DND-41 (cell line): ENCODE results near the gene CARD11.

Experiments
- EZH2 ChIP-seq: IDR thresholded peaks from 3 replicates; pipeline ENCODE4 v1.6.1; 2012; ENCODE audit warnings: borderline replicate concordance, low read depth, mild to moderate bottlenecking, moderate library complexity, low read length, inconsistent platforms; ENCODE audit not compliant: severe bottlenecking
- TF ChIP-seq, protein P1 (sequence below): IDR thresholded peaks from 2 replicates; pipeline ENCODE4 v1.5.1; 2012; ENCODE audit warnings: borderline replicate concordance, low read length, moderate library complexity, mild to moderate bottlenecking; ENCODE audit not compliant: poor library complexity, severe bottlenecking; ENCODE audit errors: extremely low read depth

DNA sequence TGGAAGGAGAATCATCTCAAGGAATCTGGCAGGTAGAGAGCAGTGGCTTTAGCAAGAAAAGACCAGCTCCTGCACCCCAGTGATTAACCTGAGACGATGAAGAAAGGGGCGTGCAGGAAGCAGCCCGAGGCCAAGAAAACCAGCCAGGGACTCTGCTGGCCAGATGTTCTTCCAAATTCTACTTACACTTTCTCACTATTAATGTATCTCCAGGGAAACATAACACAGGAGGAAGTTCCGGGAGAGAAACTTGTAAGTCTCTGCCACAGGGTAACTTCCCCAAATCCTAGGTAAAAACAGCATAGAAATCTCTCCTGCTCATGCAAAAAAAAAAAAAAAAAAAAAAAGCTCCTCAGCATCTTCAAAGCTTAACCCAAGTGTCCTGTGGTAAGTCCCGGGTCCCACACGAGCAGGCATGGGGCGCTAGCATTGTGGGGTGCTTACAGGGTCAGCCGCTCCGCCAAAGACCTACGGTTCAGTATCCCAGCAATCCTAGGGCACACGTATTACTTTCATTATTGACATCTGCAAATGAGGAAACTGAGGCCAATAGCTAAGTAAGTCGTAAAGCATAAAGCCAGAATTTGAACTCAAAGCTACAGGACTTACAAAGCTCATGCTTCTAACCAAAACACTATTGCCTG lies 102.3 kb downstream of the CARD11 start:
- TF ChIP-seq, protein P1, sequence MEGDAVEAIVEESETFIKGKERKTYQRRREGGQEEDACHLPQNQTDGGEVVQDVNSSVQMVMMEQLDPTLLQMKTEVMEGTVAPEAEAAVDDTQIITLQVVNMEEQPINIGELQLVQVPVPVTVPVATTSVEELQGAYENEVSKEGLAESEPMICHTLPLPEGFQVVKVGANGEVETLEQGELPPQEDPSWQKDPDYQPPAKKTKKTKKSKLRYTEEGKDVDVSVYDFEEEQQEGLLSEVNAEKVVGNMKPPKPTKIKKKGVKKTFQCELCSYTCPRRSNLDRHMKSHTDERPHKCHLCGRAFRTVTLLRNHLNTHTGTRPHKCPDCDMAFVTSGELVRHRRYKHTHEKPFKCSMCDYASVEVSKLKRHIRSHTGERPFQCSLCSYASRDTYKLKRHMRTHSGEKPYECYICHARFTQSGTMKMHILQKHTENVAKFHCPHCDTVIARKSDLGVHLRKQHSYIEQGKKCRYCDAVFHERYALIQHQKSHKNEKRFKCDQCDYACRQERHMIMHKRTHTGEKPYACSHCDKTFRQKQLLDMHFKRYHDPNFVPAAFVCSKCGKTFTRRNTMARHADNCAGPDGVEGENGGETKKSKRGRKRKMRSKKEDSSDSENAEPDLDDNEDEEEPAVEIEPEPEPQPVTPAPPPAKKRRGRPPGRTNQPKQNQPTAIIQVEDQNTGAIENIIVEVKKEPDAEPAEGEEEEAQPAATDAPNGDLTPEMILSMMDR: no peak
- no peak for TF ChIP-seq EZH2
